Measurements from ENCODE around the gene ZNF438.

- no peak for TF ChIP-seq TCF7L2 (IDR thresholded peaks at IDR 0.05; ENCODE audit: low read depth, low read length)
- no peak for TF ChIP-seq POLR2AphosphoS5 (IDR thresholded peaks at IDR 0.05; ENCODE audit: low read depth, low read length)
- TF ChIP-seq BRCA1 (CRISPR knock-in tag; IDR thresholded peaks at IDR 0.05) = no peak
- no peak for TF ChIP-seq SIN3A (IDR thresholded peaks at IDR 0.05; ENCODE audit: borderline replicate concordance, low read depth, low read length)
- TF ChIP-seq ATF3 (CRISPR knock-in tag; IDR thresholded peaks at IDR 0.05) = no peak
- no peak for TF ChIP-seq STAT5B (CRISPR knock-in tag; IDR thresholded peaks at IDR 0.05)
- no peak for TF ChIP-seq MXD4 (CRISPR knock-in tag; IDR thresholded peaks at IDR 0.05)
- no peak for TF ChIP-seq ASH2L (IDR thresholded peaks at IDR 0.05; ENCODE audit: insufficient read length, low read depth, low read length)
- TF ChIP-seq BHLHE40 (IDR thresholded peaks at IDR 0.05; ENCODE audit: low read length) = no peak
- no peak for TF ChIP-seq ZSCAN31 (CRISPR knock-in tag; IDR thresholded peaks at IDR 0.05; ENCODE audit: low read depth)
- no peak for TF ChIP-seq ZNF691 (CRISPR knock-in tag; IDR thresholded peaks at IDR 0.05; ENCODE audit: borderline replicate concordance, low read depth)
- no peak for TF ChIP-seq ZNF24 (IDR thresholded peaks at IDR 0.05)
- TF ChIP-seq EP300 (IDR thresholded peaks at IDR 0.05; ENCODE audit: low read depth in 2 of 2, low read length in 2 of 2) = no peak
- no peak for TF ChIP-seq EP300 (CRISPR knock-in tag; IDR thresholded peaks at IDR 0.05; ENCODE audit: borderline replicate concordance)
- TF ChIP-seq TMF1 (CRISPR knock-in tag; IDR thresholded peaks at IDR 0.05; ENCODE audit: low read depth) = no peak
Observed at GRCh38 chr10:30811276-30812017, 220.2 kb downstream of the ZNF438 start.

Data from HepG2 (cell line).